NCI-H2107 treated with DMSO at 0.1 percent for 48 hours (cell line): ENCODE results near the gene INS.

Experiments
- DNase-seq: peaks from one replicate; lab custom pipeline; 2025; ENCODE audit not compliant: unreplicated experiment; lab: John Stamatoyannopoulos, UW

INS gene

GRCh38 chr11:2147391-2147790 is 13.6 kb downstream of the INS start:
- DNase-seq = no peak

- no peak for DNase-seq
Observed at GRCh38 chr11:2146051-2146450, 15.0 kb downstream of the INS start.

- DNase-seq = no peak
Observed at GRCh38 chr11:2144544-2145248, 16.3 kb downstream of the INS start.

- no peak for DNase-seq
Observed at GRCh38 chr11:2143799-2144543, 17.0 kb downstream of the INS start.

GRCh38 chr11:2143477-2143798 is 17.6 kb downstream of the INS start:
- no peak for DNase-seq

GRCh38 chr11:2142762-2143202 is 18.2 kb downstream of the INS start:
- DNase-seq = no peak

GRCh38 chr11:2142300-2142759 is 18.7 kb downstream of the INS start:
- no peak for DNase-seq

- DNase-seq = no peak
Observed at GRCh38 chr11:2140411-2141400, 20.3 kb downstream of the INS start.

- DNase-seq = no peak
Observed at GRCh38 chr11:2139621-2140337, 21.2 kb downstream of the INS start.

- DNase-seq = no peak
Observed at GRCh38 chr11:2139123-2139521, 21.9 kb downstream of the INS start, which contains the start of gene IGF2. Gene IGF2 (minus strand): TSS chr11:2139389. CDS start chr11:2135523, 3,866 bp downstream.

GRCh38 chr11:2138431-2139122 is 22.4 kb downstream of the INS start:
- no peak for DNase-seq

- no peak for DNase-seq
Observed at GRCh38 chr11:2138068-2138430, 23.0 kb downstream of the INS start.

GRCh38 chr11:2137202-2138067 is 23.6 kb downstream of the INS start:
- no peak for DNase-seq

- no peak for DNase-seq
Observed at GRCh38 chr11:2136952-2137201, 24.1 kb downstream of the INS start.

- DNase-seq = no peak
Observed at GRCh38 chr11:2136209-2136951, 24.6 kb downstream of the INS start.

GRCh38 chr11:2135648-2136201 is 25.3 kb downstream of the INS start:
- no peak for DNase-seq

GRCh38 chr11:2135018-2135569 is 25.9 kb downstream of the INS start:
- DNase-seq = no peak
